Retinal pigment epithelial cell (primary cell): ENCODE results near the gene SRGAP1.

Source experiments
- DNase-seq: peaks from one replicate; pipeline ENCODE4 v3.0.0-alpha.2; 2010; ENCODE audit warnings: low read depth
- H3K4me3 ChIP-seq: 2 replicates; pipeline ENCODE4 v1.5.1; 2011; ENCODE audit warnings: mild to moderate bottlenecking, low read length, control low read depth, moderate library complexity
- CTCF ChIP-seq: conservative IDR thresholded peaks from 2 replicates; pipeline ENCODE4 v1.5.1; 2011; ENCODE audit warnings: low read depth, low read length, control low read depth, inconsistent platforms

The SRGAP1 gene

DNA sequence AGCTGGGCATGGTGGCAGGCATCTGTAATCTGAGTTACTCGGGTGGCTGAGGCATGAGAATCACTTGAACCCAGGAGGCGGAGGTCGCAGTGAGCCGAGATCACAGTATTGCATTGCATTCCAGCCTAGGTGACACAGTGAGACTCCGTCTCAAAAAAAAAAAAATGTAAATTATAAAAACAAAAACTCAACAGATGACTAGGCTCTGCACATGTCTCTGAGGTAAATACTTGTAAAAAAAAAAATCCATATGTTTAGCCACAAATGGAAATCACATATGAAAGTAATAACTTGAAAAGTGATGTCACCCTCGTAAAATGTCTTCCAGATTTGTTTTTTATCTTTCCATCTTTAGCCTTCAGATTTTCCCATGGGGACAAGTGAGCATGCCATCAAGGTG is 292.6 kb downstream of the SRGAP1 start:
- no peak overlapping the region for H3K4me3 ChIP-seq
- DNase-seq: no peak
- TF ChIP-seq CTCF: no peak

GRCh38 chr12:64139021-64139420 is 294.5 kb downstream of the SRGAP1 start:
- no peak overlapping the region for H3K4me3 ChIP-seq
- TF ChIP-seq CTCF: no peak
- DNase-seq: no peak

- TF ChIP-seq CTCF: no peak
- H3K4me3 ChIP-seq: no peak overlapping the region
- DNase-seq: no peak
These were observed 297.9 kb downstream of the SRGAP1 start for GRCh38 chr12:64142382-64142781.

DNA sequence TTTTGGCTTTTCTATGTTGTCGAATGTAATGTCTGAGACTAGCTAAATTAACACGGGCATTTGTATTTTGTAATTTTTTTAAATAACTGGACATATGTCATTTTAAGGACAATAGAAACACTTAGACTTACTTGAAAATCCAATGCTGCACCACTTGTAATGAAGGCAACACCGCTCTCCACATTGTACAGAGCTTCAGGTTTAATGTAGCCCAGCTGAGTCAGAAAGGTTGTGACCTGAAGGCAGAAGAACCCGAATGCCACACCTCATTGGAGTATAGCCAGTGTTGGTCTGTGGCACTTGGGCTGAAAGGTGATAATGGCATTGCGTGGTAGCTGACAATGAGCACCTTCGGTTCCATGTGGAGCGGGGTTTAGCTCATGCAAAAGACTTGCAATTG is 298.3 kb downstream of the SRGAP1 start:
- H3K4me3 ChIP-seq: no peak overlapping the region
- no peak for TF ChIP-seq CTCF
- DNase-seq: no peak

DNA sequence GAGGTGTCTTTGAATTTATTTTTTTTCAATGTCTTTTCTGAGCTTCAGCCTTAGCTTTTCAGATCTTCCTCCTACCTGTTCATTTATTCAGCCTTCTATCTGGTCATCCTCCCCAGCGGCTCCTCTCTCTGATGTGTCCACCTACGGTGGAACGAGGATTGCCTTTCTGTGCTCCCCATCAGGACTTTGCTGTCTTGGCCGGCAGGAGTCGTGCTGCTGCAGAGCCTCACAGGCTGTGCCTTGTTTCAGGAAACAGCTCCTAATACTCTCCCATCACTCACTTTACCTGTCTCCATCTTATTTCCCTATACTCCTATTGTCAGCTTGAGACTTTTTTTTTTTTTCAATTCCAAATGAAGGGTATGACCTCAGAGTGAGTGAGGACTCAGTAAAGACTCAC is 300.7 kb downstream of the SRGAP1 start:
- TF ChIP-seq CTCF: no peak
- H3K4me3 ChIP-seq: no peak overlapping the region
- no peak for DNase-seq

- DNase-seq: no peak
- no peak for TF ChIP-seq CTCF
- no peak overlapping the region for H3K4me3 ChIP-seq
These were observed 302.6 kb downstream of the SRGAP1 start for GRCh38 chr12:64147011-64147631.

GRCh38 chr12:64147875-64148274 is 303.4 kb downstream of the SRGAP1 start:
- no peak for DNase-seq
- no peak for TF ChIP-seq CTCF
- H3K4me3 ChIP-seq: no peak overlapping the region
